ENCODE results near the gene PDZD4. TPM values are rescaled to one million over a fixed set of nuclear protein-coding genes. Genes with fewer than 3 reads are reported as not detected.
"Not testable (repeated sequence)": the region's sequence is repeated elsewhere in the genome, so short reads cannot be mapped to it uniquely, and the experiment has no call there.

PDZD4 gene
- total RNA-seq, 3 donors from 2014 or later = 1.5 to 24.2 (median 2.8) TPM

- H3K4me3 ChIP-seq = no peak overlapping the region
- no peak for TF ChIP-seq CTCF (IDR thresholded peaks at IDR 0.05)
- no peak for ATAC-seq
- H3K36me3 ChIP-seq (ENCODE audit: low read depth) = no peaks in the 10 kb centered on the region
- H3K4me1 ChIP-seq (ENCODE audit: low read depth) = no peaks in the 10 kb centered on the region
- DNase-seq = no peak
- H3K9me3 ChIP-seq = no peaks in the 10 kb centered on the region
- intact Hi-C loops (cut with DNase I, micrococcal nuclease) = no loop called here
Observed at GRCh38 chrX:153824348-153824747, 6.0 kb downstream of the PDZD4 start.

- no peak for DNase-seq
- H3K4me3 ChIP-seq = no peak overlapping the region
- H3K36me3 ChIP-seq (ENCODE audit: low read depth) = no peaks in the 10 kb centered on the region
- intact Hi-C loops (cut with DNase I, micrococcal nuclease) = no loop called here
- ATAC-seq = no peak
- H3K9me3 ChIP-seq = no peaks in the 10 kb centered on the region
- TF ChIP-seq CTCF (IDR thresholded peaks at IDR 0.05) = no peak
- no peaks in the 10 kb centered on the region for H3K4me1 ChIP-seq (ENCODE audit: low read depth)
Observed at GRCh38 chrX:153821066-153821465, 9.3 kb downstream of the PDZD4 start.

GRCh38 chrX:153820601-153821000, 9.7 kb downstream of the PDZD4 start:
- ATAC-seq = no peak
- Histone ChIP-seq H3K4me3 (no peak overlapping the region), H3K9me3 (no peaks in the 10 kb centered on the region), H3K36me3 (ENCODE audit: low read depth) (no peaks in the 10 kb centered on the region), H3K4me1 (ENCODE audit: low read depth) (no peaks in the 10 kb centered on the region)
- intact Hi-C loops (cut with DNase I, micrococcal nuclease) = no loop called here
- no peak for DNase-seq
- TF ChIP-seq CTCF (IDR thresholded peaks at IDR 0.05) = no peak

GRCh38 chrX:153819384-153820040, 10.8 kb downstream of the PDZD4 start:
- H3K9me3 ChIP-seq = no peaks in the 10 kb centered on the region
- no peak for TF ChIP-seq CTCF (IDR thresholded peaks at IDR 0.05)
- intact Hi-C loops (cut with DNase I, micrococcal nuclease) = no loop called here
- no peaks in the 10 kb centered on the region for H3K36me3 ChIP-seq (ENCODE audit: low read depth)
- no peak overlapping the region for H3K4me3 ChIP-seq
- H3K4me1 ChIP-seq (ENCODE audit: low read depth) = no peaks in the 10 kb centered on the region
- ATAC-seq (peak; percentile 9), DNase-seq (no peak)

- TF ChIP-seq CTCF (IDR thresholded peaks at IDR 0.05) = no peak
- ATAC-seq (peak; percentile 80), DNase-seq (peak in 2 of 3 donors; percentile 49 to 50)
- Histone ChIP-seq H3K4me3 (no peak overlapping the region), H3K4me1 (ENCODE audit: low read depth) (no peaks in the 10 kb centered on the region), H3K36me3 (ENCODE audit: low read depth) (no peaks in the 10 kb centered on the region), H3K9me3 (no peaks in the 10 kb centered on the region)
- intact Hi-C loops (cut with DNase I, micrococcal nuclease) = no loop called here
Observed at GRCh38 chrX:153818571-153819383, 11.6 kb downstream of the PDZD4 start.

GRCh38 chrX:153818064-153818463, 12.3 kb downstream of the PDZD4 start:
- H3K36me3 ChIP-seq (ENCODE audit: low read depth); DNase-seq; H3K4me1 ChIP-seq (ENCODE audit: low read depth); intact Hi-C loops (cut with DNase I, micrococcal nuclease); H3K9me3 ChIP-seq; H3K4me3 ChIP-seq; ATAC-seq: not testable (repeated sequence)

All from mucosa of descending colon (tissue), 3 donors.